Ectodermal cell (in vitro differentiated cells): Measurements from ENCODE around the gene TNFAIP6.

Experiments
- H3K27ac ChIP-seq: 2 replicates; pipeline ENCODE4 v1.7.0; 2013; ENCODE audit warnings: mild to moderate bottlenecking, low read depth, low read length; ENCODE audit not compliant: insufficient read depth, poor library complexity, severe bottlenecking
- H3K27me3 ChIP-seq: 2 replicates; pipeline ENCODE4 v1.7.0; 2013; ENCODE audit warnings: mild to moderate bottlenecking, low read length; ENCODE audit not compliant: insufficient read depth, control insufficient read depth, poor library complexity, severe bottlenecking
- H3K36me3 ChIP-seq: one replicate; pipeline ENCODE4 v1.7.0; 2013; ENCODE audit warnings: low read length; ENCODE audit not compliant: control insufficient read depth, insufficient read depth
- H3K4me1 ChIP-seq: one replicate; pipeline ENCODE4 v1.7.0; 2013; ENCODE audit warnings: low read length; ENCODE audit not compliant: control insufficient read depth, insufficient read depth
- H3K4me3 ChIP-seq: 2 replicates; pipeline ENCODE4 v1.7.0; 2013; ENCODE audit warnings: low read depth, low read length, control low read depth; ENCODE audit not compliant: insufficient read depth
- H3K9me3 ChIP-seq: 2 replicates; pipeline ENCODE4 v1.7.0; 2013; ENCODE audit warnings: mild to moderate bottlenecking, low read length, moderate library complexity; ENCODE audit not compliant: control insufficient read depth
- WGBS, 2 experiments: methylation state at CpG; one replicate each; pipeline ENCODE4 v1.1.7; 2013; ENCODE audit warnings: missing lambda C conversion rate in 2 of 2; 5-methylcytosine and 5-hydroxymethylcytosine counted together

The TNFAIP6 gene

GRCh38 chr2:151388011-151388410, 30.6 kb downstream of the TNFAIP6 start:
- Histone ChIP-seq H3K27me3 (no peaks in the 10 kb centered on the region), H3K9me3 (no peaks in the 10 kb centered on the region), H3K4me3 (no peak overlapping the region), H3K27ac (no peak overlapping the region), H3K36me3 (no peaks in the 10 kb centered on the region), H3K4me1 (no peaks in the 10 kb centered on the region)
- 97% methylated on average over 2 to 4 of the region's 4 CpGs for WGBS, 2 experiments

- Histone ChIP-seq H3K27me3 (no peaks in the 10 kb centered on the region), H3K36me3 (no peaks in the 10 kb centered on the region), H3K27ac (no peak overlapping the region), H3K4me1 (no peaks in the 10 kb centered on the region), H3K9me3 (no peaks in the 10 kb centered on the region), H3K4me3 (no peak overlapping the region)
- 87 to 97% methylated on average over 2 of the region's 2 CpGs for WGBS, 2 experiments
These were observed 34.0 kb downstream of the TNFAIP6 start for GRCh38 chr2:151391436-151391835.

- H3K36me3 ChIP-seq, result no peaks in the 10 kb centered on the region
- H3K4me3 ChIP-seq, result no peak overlapping the region
- H3K27ac ChIP-seq, result no peak overlapping the region
- H3K9me3 ChIP-seq, result no peaks in the 10 kb centered on the region
- H3K27me3 ChIP-seq, result no peaks in the 10 kb centered on the region
- 91 to 96% methylated on average over 4 of the region's 4 CpGs for WGBS, 2 experiments
- H3K4me1 ChIP-seq, result no peaks in the 10 kb centered on the region
These were observed 37.1 kb downstream of the TNFAIP6 start for GRCh38 chr2:151394509-151394908.

DNA sequence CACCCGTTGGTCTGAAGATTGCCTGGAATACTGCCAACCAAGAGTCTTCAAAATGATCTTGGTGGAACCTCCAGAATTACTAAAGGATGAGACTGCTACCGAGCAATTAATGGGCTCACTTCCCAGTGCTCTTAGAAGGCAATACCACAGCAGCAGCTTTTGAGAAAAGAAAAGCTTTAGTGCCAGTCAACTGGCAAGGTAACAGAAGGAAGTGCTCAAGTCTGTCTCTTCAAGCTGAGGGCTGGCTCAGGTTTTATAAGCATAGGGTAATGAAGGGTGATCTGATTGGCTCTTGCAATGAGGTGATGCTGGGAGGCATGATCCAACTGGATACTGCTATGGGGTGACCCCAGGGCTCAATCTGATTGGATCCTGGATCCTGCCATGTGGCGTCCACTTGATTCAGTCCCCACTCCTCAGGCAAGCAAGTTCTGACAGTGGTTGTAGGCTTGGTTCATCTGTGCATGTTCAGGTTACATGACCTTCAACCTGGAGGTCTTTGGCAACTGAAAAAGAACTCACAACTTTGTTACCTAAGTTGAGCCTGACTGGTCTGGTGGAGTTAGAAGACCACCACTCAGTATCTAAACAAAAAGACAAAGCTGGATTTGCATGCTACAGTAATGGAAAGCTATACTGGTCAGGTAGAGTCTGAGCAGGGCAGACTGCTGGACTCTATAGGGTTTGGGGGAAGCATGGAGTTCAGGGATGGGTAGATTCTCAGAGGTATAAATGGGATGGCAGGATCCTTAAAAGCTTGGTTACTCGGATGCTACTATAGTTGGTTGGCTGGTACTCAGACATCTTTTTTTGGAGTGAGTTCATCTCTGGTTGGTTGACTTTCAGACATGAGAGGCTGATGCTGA, 38.4 kb downstream of the TNFAIP6 start:
- 93 to 95% methylated on average over 4 of the region's 4 CpGs for WGBS, 2 experiments
- Histone ChIP-seq H3K36me3 (no peaks in the 10 kb centered on the region), H3K4me1 (no peaks in the 10 kb centered on the region), H3K4me3 (no peak overlapping the region), H3K27ac (no peak overlapping the region), H3K9me3 (no peaks in the 10 kb centered on the region), H3K27me3 (no peaks in the 10 kb centered on the region)

- Histone ChIP-seq H3K9me3 (no peaks in the 10 kb centered on the region), H3K36me3 (no peaks in the 10 kb centered on the region), H3K27me3 (no peaks in the 10 kb centered on the region), H3K27ac (no peak overlapping the region), H3K4me3 (no peak overlapping the region), H3K4me1 (no peaks in the 10 kb centered on the region)
- 100% methylated on average over 1 of the region's 1 CpG for WGBS, 2 experiments
These were observed 42.6 kb downstream of the TNFAIP6 start for GRCh38 chr2:151399981-151400380.

DNA sequence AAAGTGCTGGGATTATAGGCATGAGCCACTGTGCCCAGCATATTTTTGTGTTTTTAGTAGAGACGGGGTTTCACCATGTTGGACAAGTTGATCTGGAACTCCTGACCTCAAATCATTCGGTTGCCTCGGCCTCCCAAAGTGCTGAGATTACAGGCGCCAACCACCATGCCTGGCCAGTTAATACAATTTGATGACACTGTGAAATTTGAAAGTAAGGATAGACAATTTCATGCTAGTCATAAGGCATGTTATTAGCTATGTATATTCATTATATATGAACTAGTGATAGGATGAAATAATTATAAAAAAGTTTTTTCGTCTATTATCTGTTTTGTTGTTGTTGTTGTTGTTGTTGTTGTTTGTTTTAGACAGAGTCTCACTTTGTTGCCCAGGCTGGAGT, 43.8 kb downstream of the TNFAIP6 start:
- Histone ChIP-seq H3K9me3 (no peaks in the 10 kb centered on the region), H3K4me3 (no peak overlapping the region), H3K27ac (no peak overlapping the region), H3K4me1 (no peaks in the 10 kb centered on the region), H3K27me3 (no peaks in the 10 kb centered on the region), H3K36me3 (no peaks in the 10 kb centered on the region)
- WGBS, 2 experiments, result 93 to 94% methylated on average over 5 of the region's 5 CpGs

- no peak overlapping the region for H3K4me3 ChIP-seq
- WGBS, 2 experiments, result 97 to 98% methylated on average over 3 to 4 of the region's 4 CpGs
- no peaks in the 10 kb centered on the region for H3K4me1 ChIP-seq
- no peaks in the 10 kb centered on the region for H3K36me3 ChIP-seq
- no peak overlapping the region for H3K27ac ChIP-seq
- H3K27me3 ChIP-seq, result no peaks in the 10 kb centered on the region
- no peaks in the 10 kb centered on the region for H3K9me3 ChIP-seq
These were observed 46.5 kb downstream of the TNFAIP6 start for GRCh38 chr2:151403914-151404313.

- H3K36me3 ChIP-seq, result no peaks in the 10 kb centered on the region
- whole genome bisulfite sequencing, 2 experiments, result 92 to 93% methylated on average over 4 of the region's 4 CpGs
- no peak overlapping the region for H3K4me3 ChIP-seq
- no peaks in the 10 kb centered on the region for H3K9me3 ChIP-seq
- H3K27ac ChIP-seq, result no peak overlapping the region
- no peaks in the 10 kb centered on the region for H3K27me3 ChIP-seq
- H3K4me1 ChIP-seq, result no peaks in the 10 kb centered on the region
These were observed 48.0 kb downstream of the TNFAIP6 start for GRCh38 chr2:151405376-151405775.

DNA sequence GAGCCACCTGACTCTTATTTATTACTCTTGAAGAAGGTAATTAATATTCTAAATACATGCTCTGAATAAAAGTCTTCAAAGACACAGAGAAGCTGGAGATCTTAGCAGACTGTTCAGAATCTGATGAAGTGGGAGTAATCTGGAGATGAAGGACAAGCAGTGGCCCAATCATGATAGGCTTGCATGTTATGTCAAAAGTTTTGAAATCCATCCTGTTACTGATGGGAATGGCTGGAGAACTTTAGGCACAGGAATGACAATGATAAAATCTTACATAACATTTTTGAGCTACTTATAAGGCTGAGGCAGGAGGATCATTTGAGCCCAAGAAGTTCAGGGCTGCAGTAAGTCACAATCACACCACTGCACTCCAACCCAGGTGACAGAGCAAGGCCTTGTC, 49.9 kb downstream of the TNFAIP6 start:
- Histone ChIP-seq H3K4me3 (no peak overlapping the region), H3K9me3 (no peaks in the 10 kb centered on the region), H3K27me3 (no peaks in the 10 kb centered on the region), H3K27ac (no peak overlapping the region), H3K4me1 (no peaks in the 10 kb centered on the region), H3K36me3 (no peaks in the 10 kb centered on the region)

- H3K4me3 ChIP-seq, result no peak overlapping the region
- no peaks in the 10 kb centered on the region for H3K36me3 ChIP-seq
- no peaks in the 10 kb centered on the region for H3K4me1 ChIP-seq
- H3K27me3 ChIP-seq, result no peaks in the 10 kb centered on the region
- WGBS, 2 experiments, result 85% methylated on average over 24 to 25 of the region's 25 CpGs
- H3K9me3 ChIP-seq, result no peaks in the 10 kb centered on the region
- H3K27ac ChIP-seq, result no peak overlapping the region
These were observed 51.6 kb downstream of the TNFAIP6 start for GRCh38 chr2:151408788-151409600.
